Stimulated activated CD4-positive, alpha-beta T cell treated with anti-CD3 and anti-CD28 coated beads, Interleukin-2, amount 100 ng/mL, for 4 hours (primary cell): ENCODE results near the gene PCP2.

Source experiments
- DNase-seq: peaks from one replicate; pipeline ENCODE4 v3.0.0-alpha.2; 2020; ENCODE audit warnings: low read depth

PCP2 gene

DNA sequence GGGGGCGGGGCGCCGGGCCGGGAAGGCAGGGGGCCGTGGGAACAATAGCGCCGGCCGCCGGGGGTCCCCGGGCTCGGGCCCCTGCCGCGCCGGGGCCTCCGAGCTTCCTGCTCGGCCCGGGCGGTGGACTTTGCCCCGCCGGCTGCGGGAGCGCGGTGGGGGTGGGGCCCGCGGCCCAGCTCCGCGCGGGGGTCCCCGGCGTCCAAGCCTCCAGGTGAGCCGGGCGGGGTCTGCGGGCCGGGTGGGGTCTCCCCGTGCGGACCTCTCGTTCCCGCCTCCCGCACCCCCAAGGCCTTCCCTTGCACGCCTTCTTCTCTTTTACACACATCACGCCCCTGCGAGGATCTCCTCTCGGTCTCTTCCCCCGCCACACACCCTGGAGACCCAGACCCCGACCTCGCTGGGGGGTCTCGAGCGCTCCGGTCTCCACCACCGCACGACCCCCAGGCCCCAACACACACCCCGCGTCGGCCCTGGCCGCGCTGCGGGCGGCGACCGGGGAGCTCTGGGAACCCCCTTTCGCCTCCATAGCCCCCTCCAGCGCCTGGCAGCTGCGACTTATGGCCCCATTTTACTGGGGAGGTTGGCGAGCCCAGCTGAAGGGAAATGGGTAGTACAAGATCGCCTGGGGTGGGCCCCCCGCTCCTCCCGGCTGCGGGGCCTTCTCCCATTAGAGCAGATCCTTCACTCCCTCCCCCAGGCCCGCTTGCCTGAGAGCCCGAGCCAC is 37.1 kb downstream of the PCP2 start:
- DNase-seq: no peak

GRCh38 chr19:7595466-7596133 is 37.9 kb downstream of the PCP2 start, which contains the start of gene CAMSAP3:
TSS of gene CAMSAP3 (plus strand) at chr19:7595863. CDS start at chr19:7596003, 140 bp downstream.
- peak; percentile 6 for DNase-seq

DNA sequence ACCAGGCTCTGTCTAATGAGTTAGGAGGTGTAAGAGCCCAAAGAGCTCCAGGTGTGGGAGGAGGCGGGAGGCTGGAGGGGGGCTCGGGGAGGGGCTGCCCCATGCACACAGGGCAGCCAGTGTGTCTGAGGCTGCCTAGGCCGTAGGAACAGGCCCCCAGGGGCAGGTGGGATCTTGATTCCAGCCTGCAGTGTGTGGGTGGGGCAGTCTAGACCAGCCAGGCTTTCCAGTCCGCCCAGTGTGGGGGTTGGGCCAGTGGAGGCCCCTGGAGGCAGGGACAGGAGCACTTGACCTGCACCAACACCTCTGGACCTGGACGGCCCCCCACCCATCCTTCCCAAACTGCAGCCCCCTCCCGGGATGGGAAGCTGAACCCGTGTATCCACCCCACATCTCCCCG is 43.3 kb downstream of the PCP2 start:
- DNase-seq: no peak

DNA sequence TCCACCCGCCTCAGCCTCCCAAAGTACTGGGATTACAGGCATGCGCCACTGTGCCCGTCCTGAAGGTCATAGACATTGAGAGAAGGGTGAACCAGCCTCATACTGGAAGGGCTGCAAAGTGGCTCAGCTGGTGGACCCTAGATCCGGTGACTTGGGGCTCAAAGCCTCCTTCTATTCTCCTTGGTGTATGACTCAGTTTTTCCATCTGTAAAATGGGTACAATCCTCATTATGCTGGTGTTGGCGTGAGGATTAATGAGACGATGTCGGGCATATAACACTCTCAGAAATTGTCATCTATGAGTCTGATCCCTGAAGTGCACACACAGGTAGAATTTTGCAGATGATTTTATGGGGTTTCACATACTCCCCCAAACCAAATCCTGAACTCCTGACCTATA is 43.7 kb downstream of the PCP2 start:
- DNase-seq: no peak

DNA sequence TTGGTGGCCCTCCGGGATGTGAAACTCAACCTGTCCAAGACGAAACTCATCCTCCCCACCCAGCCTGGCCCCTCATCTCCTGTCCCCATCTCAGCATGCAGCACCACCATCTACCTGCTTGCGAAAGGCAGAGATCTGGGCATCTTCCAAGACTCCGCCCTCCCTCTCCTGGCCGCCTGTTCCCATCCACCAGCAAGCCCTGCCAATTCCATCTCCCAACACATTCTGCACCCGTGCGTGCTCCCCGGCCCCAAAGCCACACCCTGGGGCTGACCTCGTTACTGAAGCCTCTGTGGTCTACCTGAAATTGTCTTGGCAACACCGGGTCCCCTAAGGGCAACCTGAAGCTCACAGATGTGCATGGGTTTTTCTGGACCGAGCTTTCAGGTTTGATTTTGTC is 51.1 kb downstream of the PCP2 start:
- DNase-seq: no peak
